ENCODE measurements around the gene USP24.

Gene USP24, protein sequence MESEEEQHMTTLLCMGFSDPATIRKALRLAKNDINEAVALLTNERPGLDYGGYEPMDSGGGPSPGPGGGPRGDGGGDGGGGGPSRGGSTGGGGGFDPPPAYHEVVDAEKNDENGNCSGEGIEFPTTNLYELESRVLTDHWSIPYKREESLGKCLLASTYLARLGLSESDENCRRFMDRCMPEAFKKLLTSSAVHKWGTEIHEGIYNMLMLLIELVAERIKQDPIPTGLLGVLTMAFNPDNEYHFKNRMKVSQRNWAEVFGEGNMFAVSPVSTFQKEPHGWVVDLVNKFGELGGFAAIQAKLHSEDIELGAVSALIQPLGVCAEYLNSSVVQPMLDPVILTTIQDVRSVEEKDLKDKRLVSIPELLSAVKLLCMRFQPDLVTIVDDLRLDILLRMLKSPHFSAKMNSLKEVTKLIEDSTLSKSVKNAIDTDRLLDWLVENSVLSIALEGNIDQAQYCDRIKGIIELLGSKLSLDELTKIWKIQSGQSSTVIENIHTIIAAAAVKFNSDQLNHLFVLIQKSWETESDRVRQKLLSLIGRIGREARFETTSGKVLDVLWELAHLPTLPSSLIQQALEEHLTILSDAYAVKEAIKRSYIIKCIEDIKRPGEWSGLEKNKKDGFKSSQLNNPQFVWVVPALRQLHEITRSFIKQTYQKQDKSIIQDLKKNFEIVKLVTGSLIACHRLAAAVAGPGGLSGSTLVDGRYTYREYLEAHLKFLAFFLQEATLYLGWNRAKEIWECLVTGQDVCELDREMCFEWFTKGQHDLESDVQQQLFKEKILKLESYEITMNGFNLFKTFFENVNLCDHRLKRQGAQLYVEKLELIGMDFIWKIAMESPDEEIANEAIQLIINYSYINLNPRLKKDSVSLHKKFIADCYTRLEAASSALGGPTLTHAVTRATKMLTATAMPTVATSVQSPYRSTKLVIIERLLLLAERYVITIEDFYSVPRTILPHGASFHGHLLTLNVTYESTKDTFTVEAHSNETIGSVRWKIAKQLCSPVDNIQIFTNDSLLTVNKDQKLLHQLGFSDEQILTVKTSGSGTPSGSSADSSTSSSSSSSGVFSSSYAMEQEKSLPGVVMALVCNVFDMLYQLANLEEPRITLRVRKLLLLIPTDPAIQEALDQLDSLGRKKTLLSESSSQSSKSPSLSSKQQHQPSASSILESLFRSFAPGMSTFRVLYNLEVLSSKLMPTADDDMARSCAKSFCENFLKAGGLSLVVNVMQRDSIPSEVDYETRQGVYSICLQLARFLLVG (N-terminal part only)

DNA sequence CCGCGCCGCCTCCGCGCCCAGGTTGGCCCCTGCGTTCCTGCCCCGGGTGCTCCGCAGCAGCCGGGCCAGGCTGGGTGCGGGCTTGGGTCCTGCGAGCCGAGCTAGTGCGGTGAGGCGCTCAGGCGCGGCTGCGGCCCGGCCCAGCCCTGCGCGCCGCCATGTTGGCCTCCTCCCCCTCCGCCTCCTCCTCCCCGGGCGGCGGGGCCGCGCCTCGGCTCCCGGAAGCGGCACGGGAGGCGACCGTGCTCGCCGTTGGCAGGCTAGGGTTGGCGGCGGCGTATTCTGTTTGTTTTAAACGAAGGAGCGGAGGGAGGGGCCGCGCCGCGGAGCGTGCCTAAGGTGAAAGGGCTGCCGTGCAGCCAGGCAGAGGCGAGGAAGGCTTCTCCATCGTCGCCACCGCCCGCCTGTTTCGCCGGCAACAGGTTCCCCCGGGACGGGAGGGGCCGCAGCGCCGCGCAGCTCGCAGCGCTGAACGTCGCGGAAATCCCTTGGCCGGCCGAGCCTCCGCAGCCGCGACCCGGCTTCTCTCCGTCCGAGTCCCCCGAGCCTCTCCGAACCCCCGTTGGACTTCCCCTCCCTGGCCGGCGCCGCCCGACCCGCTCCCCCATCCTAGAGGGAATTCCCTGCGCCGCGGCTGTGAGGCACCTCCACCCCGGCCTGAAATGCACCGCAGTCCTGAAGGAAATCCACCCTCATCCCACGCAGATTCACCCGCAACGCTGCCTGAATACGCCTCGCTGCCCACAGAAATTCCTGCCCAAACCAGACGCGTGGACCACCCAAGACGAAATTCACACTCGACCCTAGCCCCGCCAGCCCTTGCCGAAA is at the start of gene USP24:
USP24 (minus strand) TSS at position 171 of the 828 bp plus-strand sequence. CDS start 251 bp downstream, outside the sequence.
- DNase-seq = peak; percentile 76 to 77

DNA sequence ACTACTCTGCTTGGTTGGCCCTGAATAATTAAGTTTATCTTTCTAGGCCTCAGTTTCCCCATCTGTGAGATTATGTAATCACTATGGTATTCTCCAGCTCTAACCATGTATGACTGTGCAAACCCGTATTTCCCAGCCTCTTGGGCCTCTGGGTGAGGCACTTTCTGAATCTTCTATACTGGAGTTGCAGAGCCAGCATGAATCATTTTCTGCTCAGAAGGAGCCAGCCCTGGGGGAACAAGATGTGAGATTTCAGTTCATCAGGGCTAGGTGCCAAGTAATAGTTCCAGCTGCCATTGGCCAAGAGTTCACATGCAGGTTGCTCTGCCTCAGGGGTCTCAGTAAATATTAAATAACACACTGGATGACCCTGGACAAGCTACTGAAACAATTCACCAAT is 47.7 kb upstream of the USP24 start:
- no peak for DNase-seq

DNA sequence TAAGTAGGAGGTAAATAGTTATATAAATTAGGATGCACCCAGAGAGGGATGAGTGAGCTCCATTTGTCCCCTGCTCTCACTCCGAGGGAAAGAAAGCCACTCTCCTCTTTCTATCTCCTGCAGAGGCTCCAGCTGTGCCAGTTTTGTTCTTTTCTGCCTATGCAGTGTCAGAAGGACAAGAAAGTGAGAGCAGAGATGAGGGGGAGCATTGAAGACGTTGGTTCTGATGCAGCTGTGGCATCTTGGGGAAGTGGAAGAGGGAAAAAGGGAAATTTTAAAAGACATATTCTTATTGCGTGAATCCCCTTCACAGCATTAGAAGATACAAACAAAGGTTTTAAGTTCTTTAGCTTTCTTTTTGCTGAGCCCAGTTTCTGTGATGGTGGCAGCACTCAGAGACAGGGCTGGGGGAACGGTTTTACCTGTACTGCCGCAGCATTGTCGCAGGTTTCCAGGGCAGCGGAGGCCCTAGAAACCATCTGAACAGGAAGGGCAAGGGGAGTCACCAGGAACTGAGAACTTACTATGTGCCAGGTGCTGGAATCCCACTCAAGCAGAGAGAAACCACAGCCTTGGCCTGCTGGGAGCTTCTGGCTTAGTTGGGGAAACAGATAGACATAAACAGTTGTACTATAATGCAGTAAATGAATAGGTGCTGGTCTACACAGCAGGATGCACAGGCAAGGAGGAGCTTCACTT is 44.9 kb upstream of the USP24 start:
- DNase-seq = no peak

DNA sequence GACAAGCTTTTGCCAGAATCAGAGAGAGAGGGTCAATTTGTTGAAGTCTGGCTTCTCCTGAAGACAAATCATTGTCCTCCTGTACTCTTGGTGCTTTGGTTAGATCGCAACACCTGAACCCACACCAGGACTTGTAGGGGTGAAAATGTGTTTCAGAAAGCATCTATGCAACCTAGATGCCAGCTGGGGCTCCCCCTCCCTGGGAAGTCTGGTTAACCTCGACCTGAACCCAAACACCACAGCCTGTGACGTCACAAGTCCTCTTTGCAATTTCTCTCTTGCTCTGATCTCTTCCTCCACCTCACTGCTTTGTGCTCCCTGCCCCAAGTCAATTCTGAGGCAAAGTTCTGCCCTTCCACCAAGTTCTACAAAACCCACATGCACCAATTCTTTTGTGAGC is 42.8 kb upstream of the USP24 start:
- peak; percentile 21 to 56 for DNase-seq

DNA sequence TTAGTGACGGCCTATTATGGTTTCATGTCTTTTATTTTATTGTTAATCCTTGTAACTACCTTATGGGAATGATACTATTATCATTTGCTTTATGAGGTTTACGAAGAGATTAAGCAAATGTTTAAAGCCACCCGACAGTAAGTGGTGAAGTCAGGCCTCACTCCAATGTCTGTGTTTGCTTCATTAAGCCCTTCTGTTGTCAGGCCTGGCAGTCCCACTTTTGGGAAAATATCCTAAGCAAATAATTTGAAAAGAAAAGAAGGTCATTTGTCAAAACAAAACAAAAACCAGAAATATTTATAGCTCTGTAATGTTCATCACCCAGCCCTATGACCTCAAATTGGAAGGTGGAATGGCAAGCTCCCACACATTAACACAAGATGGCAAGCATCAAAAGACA is 40.7 kb upstream of the USP24 start:
- DNase-seq = no peak

DNA sequence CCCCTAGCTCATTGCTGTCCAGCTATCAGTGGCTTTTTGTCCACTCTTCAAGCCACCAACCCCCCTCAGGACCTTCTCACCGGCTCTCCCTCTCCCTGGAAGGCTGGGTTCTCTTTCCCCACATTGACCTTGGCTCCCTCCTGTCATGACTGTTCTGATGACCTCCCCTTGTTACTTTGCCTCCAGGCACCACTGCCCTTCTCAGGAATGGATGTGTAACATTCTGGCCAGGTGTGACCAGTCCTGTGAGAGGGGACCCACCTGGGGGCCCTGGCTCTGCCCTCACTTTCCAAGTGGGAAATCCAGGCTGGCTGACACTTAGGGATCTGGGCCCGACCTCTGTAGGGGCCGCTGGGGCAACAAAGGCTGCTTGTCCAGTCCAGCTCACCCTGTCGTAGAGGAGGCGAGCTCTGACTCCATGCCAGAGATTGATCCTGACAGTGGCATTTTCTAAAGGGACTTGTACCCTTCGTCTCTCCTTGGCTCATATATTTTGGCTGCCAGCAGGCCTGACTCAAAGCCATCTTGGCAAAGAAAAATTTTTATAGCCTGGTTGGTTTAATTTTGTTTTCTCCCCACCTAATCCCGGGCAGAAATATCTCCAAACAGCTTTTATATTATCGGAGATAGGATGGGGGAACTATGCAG is 37.9 kb upstream of the USP24 start:
- DNase-seq = no peak

DNA sequence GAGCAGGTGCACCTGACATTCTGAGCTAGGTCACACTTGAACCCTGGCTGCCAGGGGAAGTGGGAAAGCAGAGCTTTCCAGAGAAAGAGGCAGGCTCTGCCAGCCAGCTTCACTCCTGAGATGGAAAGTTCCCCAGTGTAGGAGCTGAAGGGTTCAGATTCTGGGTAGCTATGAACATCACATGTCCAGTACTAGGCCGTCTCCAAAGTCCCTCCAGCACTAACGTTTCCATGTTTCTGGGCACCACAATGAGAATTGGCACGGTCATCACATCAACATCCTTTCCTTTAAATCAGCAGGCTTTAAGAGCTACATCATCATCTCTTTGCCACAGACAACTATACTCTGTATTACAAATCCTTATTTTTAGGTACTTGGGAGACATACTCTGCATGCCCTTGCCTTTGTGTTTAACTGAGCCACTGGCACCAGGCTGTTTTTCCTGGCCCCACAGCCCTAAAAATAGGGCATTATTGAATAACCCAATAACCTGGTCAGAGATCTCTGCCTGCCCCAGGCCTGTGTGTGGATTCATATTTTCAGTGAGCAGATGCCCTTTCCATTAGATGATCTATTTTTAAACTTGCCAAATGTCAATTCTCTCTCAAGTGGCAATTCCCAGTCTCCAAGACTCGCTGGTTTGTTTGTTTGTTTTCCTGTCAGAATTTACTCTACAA is 35.4 kb upstream of the USP24 start:
- DNase-seq = no peak

DNA sequence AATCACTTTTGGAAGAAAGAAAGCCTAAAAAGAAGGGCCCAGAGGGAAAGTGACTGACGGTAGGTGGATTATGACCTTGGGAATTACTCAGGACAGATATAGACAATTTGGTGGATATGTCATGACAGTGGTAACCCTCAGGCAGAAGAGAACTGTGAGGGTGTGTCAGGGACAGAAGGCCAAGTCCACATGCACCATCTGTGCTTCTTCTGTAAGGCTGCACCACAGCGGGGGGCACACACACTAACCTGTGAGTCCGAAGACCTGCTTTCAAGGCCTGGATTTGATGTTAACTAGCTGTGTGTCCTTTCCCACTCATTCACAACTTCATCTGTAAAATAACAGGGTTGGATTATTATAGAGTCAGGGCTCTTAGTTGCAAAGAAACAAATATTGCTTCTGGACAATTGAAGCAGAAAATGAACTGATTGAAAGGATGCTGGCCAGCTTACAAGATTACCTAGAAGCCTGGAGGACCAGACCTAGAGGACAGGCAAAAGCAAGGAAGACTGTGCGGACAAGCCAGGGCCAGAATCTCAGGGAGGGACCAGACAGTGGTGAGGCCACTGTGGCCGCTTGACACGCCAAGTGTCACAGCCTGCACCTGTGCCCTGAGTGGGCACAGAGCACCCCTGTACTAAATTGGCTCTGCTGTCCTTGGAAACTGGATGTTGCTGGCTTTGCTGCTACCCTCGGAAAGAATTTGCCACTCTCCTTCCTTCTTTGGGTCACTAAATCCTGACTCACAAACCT is 34.7 kb upstream of the USP24 start:
- no peak for DNase-seq

DNA sequence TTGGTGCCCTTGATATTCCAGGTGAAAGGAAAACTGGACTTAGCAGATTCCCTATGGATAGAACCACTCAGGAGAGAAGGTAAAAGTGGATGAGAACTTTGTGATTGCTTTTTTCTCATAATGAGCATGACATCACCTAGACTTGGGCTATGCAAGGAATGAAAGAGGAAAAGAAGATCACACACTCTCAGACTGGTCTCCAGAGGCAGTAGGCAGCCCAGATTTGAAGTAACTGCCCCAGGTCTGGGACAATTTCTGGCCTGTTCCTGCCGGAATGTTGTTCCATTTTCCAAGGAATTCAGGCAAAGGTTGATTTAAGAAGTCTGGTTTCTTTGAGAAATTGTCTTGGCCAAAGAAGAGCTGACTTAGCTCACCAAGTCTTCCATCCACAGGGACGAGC is 31.7 kb upstream of the USP24 start:
- DNase-seq = no peak

DNA sequence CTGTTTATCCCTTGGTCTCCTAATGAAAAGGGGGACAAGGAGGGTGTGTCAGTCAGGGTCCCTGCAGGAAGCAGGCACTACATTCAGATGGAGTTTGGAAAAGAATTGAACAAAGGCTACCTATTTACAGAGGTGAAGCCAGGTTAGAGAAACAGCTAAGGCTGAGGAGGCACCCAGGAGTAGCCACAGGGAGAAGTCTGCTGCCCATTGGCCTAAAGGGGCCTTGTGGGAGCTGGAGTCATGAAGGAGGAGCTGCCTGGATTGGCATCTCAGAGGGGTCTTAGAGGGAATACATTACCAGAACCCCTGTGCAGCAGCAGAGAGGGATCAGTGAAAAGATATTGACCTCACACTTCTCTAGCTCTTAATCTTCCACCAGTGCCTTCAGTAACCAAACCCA is 31.2 kb upstream of the USP24 start:
- DNase-seq = no peak

DNA sequence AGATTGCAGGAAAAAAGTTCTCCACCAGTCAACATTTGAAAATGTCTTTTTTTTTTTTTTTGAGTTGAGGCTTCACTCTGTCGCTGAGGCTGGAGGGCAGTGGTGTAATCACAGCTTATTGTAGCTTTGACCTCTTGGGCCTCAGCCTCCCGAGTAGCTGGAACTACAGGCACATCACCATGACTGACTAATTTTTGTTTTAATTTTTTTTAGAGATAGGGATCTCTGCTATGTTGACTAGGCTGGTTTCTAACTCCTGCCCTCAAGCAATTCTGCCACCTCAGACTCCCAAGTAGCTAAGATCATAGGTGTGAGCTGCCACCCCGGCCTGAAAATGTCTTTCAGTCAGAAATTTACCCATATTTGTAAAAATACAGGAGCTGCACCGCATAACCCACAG is 30.6 kb upstream of the USP24 start:
- DNase-seq = no peak

DNA sequence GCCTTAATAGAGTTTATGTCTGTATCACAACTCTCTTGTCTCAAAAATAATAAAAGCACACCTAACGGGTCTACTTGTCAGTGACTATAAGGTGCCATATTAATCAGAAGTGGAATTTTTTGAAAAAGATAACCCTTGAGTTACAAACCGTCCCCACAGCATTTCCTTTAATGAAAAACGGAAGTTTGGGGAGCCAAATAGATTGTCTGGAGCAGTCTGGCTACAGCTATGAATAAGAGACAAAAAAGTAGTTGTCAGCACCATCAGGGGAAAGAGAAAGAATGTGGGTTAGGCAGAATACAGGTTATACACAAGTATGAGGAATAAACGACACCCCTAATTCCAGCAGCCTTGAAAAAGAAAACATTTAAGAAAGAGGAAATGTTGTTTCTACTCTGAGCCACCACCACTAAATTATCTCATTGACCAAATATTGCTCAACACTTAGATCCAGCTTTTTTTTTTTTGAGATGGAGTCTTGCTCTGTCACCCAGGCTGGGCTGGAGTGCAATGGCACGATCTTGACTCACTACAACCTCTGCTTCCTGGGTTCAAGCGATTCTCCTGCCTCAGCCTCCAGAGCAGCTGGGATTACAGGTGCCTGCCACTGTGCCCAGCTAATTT is 29.4 kb upstream of the USP24 start:
- DNase-seq = no peak

DNA sequence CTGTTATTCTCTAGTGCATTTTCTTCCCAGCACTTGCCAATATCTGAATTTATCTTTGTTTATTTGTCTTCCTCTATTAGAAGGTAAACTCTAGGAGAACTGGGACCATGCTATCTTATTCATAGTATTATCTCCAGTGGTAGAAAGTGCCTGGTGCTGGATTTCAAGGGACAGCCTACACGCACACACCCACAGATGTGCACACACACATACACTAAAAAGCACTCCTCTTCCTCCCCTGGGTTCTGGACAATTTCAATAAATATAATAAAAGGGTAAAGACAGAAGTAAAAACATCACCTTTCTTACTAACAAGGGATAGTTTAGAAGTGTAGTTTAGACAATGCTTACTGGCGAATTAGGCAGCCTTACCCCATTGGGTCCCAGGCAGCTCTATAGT is 28.5 kb upstream of the USP24 start:
- no peak for DNase-seq

DNA sequence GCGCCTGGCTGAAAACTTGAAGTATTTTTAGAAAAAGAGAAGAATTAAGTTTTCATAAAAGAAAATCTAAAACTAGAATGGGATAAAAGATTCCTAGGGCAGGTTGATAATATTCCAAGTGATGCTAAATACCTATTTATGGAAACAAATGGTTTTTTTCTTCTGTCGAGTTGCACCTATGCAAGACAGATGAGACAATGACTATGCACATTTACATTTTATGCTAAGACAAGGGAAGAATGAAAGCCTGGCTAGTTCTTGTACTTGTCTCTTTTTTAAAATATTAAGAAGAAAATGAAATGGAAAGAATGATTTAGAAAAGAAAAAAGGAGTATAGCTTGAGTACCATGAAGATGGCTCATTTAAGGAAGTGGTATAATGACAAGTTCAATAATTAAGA is 24.4 kb upstream of the USP24 start:
- DNase-seq = no peak

DNA sequence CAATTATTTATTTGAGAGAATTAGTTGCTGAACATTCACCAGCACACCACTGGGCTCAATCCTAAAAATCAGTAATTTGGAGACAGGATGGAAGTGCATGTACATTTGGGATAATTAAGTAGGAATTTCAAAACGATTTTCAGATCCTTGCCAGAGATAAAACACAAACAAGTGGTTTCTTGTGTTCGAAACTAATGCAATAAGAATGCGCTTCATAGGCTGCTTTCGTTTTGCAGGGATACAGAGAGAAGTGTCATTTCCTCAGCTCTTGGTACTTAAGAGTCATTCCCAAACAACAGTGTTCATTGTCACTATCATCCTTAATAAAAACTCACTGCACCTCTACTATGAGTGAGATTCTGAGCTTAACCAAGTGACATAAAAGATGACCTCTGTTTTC is 20.6 kb upstream of the USP24 start:
- DNase-seq = no peak

DNA sequence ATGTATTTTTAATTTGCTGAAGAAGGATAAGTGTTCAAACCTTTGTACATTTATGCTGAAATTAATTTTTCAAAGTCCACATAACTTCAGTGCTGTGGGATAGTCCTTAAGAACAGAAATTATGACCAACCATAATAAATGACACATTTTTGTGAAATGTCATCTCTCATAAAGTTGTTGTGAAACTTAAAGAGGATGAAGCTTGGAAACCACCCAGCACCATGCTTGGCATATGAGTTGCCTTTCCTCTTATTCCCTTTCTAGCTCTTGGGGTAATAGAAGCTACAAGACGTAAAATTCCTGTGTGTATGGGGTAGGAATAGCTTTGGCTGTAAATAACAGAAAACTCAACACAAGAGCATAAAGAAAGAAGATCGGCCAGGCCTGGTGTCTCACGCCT is 18.9 kb upstream of the USP24 start:
- DNase-seq = no peak

DNA sequence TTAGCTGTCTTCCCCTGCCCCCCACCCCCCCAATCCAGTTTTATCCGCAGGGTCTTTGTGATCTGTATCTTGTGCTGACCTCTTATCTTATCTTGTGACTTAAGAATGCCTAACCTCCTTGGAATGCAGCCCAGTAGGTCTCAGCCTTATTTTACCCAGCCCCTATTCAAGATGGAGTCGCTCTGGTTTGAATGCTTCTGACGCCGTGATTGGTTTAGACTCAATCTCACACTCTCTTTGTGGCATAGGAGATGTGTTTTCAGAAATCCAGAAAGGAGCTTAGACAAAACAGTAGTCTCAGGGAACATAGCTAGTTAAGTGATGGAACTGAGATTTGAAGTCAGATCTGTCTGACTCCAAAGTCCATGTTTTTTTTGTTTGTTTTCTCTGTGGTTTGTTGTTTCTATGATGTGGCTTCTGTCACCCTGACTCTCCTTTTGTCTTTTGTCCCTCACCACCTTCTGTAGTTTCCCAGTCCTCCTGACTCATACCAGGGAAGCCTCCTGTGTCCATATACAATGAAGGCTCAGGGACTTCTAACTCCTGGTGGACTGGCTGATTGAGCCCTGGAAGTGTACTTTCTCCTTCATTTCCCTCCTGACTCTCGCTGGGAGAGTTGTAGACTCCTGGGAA is 18.1 kb upstream of the USP24 start:
- no peak for DNase-seq

DNA sequence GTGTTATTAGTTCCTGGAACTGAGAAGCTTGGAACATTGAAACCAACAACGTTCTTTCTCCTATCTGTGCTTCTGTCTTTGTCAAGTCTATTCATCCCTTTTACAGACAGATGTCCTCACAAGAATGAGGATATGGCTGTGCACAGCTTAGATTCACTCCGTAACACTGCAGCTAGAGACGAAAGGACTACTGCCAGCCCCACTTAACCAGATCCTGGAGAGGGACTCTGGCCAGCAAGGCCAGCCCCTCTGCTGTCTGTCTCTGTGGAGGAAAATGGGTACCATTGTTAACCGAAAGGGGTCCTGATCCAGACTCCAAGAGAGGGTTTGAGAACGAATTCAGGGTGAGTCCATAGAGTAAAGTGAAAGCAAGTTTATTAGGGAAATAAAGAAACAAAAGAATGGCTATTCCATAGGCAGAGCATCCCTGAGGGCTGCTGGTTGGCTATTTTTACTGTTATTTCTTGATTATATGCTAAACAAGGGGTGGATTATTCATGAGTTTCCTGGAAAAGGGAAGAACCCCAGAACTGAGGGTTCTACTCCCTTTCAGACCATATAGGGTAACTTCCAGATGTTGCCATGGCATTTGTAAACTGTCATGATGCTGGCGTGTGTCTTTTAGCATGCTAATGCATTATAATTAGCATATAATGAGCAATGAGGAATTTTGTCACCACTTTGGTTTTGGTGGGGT is 17.4 kb upstream of the USP24 start:
- DNase-seq = no peak

Data from activated CD4-positive, alpha-beta T cell treated with anti-CD3 and anti-CD28 coated beads for 4 hours (primary cell).